GM18519 (cell line): ENCODE data around the gene ANAPC2.
A peak's percentile ranks its signal among the peaks of the same experiment; 100 is the strongest.

Experiments
- ATAC-seq: cut with Tn5 transposase; IDR thresholded peaks from one replicate; pipeline ENCODE4 v1.9.1; 2021; ENCODE audit warnings: mild to moderate bottlenecking, moderate library complexity; ENCODE audit not compliant: unreplicated experiment, low FRiP score

The ANAPC2 gene

DNA sequence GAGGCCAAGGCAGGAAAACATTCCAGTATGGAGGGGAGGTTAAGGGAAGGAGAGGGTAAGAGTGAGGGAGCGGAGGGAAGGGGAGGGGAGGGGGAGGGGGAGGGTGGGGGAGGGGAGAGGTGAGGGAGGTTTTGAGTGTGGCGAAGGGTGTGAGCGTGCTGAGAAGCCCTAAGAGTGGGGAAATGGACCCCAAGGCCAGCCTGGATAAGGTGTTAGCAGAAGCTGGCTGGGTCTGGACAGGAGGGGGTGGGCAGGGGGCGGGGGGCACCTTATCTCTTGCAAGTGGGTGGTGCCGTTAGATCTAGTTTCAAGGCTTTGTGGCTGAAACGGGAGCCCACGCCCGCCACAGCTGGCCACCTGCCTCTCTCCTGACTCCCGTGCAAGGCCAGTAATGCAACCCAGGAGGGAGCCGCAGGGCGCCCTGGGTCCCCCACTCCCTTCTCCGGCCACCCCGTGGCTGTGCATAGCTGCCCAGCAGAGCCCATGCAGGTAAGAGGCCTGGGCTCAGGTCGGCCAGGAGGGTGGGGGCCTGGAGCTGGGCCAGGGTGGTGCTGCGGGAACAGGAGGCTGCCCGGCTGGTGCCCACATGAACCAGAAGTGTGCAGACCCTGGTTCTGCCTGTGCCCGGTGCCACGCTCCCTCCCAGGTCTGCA lies 39.6 kb upstream of the ANAPC2 start:
- no peak for ATAC-seq

DNA sequence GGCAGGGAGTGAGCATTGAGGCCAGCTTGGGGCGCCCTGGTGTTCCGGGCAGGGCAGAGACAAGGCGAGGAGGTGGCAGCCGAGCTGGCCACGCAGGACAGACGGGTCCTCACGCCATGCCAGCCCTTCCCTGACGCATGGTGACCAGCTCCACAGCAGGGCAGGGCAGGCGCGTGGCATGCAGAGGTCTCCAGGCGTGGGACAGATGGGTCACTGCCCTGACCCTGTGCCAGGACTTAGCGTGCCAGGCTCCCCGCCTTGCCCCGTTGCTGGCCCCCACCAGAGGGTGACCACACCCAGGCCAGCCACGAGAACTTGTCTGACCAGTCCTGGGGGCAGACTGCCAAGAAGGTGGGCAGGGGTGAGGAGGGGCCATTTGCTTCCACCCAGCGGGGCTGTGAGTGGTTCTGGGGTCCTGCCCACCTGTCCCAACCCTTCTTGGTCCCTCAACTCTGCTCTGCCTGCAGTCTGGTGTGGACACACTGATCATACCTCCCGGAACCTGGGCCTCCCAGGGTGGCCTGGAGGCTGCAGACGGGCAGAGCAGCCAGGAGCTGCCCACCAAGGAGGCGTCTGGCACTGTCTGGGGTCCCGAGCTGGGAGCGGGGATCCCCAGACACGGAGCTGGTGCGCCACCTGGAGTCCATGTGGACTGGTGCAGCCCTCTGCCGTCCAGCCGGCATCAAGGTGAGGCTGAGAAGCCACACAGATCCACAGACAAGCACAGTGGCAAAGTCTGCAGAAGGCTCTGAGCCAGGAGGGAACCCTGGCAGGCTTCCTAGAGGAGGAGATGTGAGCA lies 38.9 kb upstream of the ANAPC2 start, which contains the start of gene RNF224:
RNF224 (plus strand) TSS at position 449 of the 799 bp plus-strand sequence. CDS start 834 bp downstream, outside the sequence.
- no peak for ATAC-seq

DNA sequence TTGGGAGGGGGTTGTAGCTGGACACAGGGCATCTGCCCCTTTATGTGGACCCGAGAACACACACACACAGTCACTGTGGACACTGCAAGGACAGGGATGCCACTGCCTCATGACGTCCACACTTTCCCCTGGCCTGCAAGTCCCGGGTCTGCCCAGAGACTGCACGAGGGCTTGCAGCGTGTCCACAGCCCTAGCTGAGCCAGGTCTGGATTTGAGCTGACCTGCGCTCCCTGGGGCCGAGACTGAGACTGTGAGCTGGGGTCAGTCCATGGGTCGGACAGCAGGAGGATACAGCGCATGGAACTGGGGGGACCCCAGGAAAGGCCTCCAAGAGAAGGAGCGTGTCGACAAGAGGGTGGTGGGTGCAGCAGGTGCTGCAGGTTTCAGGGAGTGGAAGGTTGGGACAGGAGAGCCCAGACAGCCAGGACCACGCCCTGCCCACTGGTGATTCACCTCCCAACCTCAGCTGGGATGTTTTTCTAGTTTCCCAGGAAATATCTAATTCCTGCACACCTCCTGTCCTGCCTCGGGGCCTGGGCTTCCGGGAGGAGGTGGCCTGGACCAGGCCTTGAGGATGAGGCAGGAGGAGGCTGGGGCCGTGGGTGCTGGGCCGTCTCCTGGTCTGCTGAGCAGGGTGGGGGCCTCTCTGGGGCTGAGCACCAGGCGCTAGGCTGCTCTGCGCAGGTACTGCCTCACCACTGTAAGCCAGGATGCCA lies 38.1 kb upstream of the ANAPC2 start:
- ATAC-seq: no peak

DNA sequence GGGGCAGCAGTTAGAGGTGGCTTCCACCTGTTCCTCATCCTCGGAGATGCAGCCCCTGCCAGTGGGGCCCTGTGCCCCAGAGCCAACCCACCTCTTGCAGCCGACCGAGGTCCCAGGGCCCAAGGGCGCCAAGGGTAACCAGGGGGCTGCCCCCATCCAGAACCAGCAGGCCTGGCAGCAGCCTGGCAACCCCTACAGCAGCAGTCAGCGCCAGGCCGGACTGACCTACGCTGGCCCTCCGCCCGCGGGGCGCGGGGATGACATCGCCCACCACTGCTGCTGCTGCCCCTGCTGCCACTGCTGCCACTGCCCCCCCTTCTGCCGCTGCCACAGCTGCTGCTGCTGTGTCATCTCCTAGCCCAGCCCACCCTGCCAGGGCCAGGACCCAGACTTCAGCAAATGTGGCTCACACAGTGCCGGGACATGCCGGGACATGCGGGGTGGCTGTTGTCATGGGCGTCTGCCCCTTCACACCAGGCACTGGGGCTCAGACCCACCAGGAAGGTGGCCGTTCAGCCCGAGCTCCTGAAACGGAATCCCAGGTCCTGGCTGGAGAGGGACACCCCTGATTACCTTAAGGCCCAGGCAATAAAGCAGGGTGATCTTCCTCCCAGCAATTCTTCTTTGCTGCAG lies 37.5 kb upstream of the ANAPC2 start:
- ATAC-seq: no peak

DNA sequence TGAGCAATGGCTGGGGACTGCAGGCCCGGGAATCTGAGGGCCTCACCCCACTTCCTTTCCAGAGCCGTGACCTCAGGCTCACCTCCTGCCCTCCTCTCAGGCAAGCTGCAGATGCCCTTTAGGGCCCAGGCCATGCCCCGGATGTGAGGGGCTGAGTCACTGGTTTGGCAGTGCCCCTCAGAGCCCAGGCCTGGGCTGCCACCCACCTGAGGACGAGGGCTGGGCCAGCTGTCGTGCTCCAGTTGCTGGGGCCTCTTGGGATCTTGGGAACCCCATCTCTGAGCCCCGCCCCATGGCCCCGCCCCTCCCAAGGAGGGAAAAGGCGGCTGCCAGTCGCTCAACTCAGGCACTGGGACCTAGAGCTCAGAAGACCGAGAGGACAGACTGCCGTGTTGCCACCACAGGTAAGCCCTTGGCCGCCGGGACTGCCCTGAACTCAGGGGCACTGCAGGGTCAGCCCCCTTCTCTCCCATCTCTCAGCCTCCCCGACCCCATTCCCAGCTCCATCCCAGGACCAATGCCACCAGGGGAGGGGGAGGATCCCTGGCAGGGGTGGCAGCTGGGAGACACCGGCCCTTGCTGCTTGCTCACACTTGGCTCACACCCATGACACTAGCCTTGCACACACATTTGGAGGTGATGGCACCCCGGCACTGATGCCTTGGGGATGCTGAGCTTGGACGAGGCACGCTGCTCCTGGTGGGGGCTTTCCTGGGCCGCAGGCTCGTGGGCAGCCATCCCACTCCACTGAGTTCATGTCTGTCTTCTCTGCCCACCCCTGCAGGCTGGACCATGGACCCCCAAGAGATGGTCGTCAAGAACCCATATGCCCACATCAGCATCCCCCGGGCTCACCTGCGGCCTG lies 36.7 kb upstream of the ANAPC2 start, which contains the start of gene CYSRT1:
CYSRT1 (plus strand) TSS at position 345 of the 865 bp plus-strand sequence; CDS start at position 793, 448 bp downstream.
- ATAC-seq: no peak

DNA sequence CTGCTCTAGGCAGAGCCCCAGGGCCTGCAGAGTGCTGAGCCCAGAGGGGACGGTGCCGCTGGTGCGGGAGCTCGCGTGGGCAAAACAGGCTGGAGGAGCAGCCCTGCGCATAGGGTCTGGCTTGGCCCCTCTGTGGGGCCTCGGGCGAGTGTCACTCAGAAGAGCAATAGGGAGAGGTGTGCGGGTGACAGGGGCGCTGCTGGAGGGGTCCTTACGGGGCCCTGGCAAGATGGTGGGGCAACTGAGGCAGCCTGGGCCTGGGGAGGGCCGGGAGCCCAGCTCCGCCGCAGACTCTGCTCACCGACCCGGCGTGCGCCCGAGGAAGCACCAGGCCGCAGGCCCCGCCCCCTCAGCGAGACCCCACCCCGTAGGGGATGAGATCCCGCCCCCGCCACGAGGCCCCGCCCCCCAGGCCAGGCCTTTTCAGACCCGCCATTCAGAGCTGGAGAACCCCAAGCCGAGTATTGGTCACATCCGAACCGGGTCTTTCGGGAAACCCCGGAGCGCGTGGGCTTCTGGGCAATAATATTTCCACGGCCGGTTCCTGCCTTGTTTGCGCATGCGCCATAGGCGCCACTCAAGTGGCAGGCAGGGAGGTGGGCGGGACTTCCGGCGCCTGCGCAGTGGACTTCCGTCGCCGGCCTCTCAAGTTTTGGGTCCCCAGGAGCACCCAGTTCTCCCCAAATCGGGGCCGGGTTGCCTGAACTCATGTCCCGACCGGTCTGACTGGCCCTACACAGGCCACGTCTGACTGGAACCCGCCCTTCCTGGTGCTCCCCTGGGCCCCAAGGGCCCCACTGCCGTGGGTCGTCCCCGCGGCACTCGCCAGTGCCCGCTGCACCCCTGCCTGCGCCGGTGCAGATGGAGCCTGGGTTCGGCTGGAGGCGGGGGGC lies 35.0 kb upstream of the ANAPC2 start:
- ATAC-seq: peak; percentile 45

DNA sequence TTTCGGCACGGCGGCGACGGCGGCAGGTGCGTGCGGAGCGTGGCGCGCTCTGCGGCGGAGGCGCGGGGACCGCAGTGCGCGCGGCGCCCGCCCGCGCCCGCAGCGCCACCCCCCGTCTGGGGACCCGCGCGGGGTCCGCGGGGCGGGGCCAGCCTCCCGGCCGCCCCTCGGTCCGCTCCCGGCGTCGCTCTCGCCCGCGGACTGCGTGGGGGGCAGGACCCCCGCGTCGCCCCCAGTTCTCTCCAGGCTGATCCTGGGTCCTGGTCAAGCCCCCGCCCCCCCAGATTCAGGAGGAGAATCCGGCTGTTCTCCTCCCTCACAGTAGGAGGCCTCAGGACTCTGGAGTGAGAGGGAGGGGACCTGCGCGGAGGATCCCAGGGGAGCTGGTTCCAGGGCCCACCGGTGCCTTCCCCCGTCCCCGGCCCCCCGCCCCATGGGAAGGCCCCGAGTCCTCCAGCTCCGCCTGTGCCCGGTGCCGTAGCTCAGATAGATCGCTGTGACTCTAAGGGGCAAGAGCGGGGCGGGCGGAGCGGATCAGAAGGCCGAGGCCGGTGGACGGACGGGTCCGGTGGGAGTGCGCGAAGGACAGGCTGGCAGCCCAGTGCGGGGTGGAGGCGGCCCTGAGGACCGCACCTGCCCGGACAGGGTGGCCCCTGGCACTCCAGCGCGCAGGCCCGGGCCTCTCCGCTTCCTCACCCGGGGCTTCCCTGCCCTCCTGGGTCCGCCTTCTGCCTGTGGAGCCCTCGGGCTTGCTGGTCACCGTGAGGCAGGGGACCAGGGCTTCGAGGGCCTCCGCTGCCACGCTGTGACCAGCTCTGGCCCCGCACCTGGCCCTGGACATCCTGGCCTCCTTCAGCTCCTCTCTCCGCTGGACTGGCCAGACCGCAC lies 34.1 kb upstream of the ANAPC2 start, which contains the start of gene RNF208:
RNF208 (minus strand) TSS at position 51 of the 888 bp plus-strand sequence. CDS start 1,028 bp downstream, outside the sequence.
- no peak for ATAC-seq

DNA sequence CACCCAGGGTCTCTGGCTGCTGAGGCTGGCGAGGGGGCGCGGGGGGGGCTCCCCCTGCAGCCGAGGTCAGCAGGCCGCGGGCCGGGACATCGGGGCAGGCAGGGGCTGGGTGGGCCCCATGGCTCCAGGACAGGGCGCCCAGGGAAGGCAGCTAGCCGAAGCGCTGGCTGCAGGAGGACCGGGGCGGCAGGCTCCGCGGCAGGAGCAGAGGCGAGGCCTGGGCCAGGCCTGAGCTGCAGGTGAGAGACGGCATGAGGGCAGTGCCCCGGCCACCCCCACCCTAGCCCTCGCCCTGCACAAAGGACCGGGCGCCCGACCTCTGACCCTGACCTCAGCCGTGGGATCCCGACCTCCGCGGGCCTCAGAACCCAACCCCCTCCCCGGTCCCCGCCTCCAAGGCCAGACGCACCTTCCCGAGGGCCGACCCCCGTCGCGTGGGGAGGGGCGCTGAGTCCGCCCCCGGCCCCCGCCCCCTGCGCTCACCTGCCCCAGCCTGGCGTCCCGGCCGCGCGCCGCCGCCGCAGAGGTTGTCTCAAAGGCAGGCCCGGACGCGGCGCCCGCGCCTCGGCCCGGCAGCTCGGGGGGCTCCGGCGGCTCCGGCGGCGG lies 33.2 kb upstream of the ANAPC2 start:
- no peak for ATAC-seq

DNA sequence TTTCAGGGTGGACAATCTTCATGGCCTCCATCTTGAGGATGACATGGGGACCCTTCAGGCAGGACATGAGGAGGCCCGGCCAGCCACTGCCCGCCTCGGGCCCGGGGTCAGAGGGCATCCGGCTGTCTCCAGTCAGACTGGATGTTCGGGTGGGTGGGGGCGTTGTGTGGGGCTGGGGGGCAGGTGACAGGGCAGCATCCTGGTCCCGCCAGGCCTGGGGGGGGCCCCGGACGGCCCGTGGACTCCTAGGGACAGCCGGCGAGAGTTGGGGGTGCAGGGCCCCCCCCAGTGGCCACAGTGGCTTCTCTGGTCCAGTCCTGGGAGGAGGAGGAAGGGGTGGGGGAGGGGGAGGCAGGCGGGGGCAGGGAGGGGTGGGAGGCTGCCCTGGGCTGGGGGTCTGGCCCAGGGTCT lies 32.7 kb upstream of the ANAPC2 start:
- ATAC-seq: no peak

DNA sequence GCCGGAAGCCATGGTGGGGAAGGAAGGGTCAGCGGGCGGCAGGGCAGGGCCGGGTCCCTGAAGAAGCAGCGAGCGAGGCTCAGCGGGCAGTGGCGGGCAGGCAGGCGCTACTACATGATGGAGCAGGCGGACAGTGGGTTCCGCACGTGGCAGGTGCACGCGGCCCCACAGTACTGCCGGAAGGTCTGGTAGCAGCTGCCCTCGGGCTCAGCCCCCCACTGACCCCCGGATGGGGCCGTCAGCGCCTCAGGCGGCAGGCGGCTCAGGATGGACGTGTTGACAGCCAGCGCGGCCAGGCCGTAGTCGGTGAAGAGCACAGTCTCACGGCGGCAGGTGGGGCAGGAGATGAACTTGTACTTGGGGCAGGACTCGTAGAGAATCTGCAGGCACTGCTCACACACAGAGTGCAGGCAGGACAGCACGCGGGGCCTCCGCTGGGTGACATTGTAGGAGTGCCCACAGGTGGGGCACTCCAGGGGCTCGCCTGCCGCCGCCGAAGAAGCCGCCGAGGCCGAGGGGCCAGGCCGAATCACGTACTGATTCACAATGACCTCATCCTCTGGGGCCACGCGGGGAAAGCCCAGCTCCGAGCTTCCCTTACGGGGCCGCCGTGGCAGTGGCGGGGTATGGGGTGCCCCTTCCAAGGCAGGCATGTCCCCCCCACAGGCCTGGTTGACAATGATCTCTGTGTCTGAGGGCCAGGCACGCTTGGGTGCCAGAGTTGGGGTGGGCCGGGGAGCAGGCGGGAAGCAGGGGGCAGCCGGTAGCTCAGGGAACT lies 32.1 kb upstream of the ANAPC2 start:
- ATAC-seq: no peak

DNA sequence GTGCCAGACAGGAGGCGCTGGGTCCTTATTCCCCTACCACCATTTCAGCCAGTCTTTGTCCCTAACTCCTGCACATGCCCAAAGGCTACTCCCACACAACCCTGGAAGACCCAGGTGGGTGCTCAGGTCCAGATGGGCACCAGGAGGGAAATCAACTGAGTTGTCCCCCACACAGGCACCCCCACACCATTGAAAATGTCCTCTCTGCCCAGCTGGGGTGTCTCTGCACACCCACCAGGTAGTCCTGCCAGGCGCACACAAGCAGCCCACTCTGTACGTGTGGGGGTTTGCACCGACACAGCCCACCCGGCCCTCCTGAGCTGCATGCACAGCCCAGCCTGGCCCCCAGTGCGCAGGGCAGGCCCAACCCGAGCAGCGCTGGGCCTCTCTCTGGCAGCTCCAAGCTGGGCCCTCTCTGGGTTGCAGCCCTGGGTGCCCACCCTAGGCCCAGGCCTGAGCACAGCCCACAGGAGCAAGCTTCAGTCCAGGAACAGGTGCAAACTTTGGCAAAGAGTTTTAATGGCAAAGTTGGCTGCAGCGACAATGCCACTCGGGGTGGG lies 31.5 kb upstream of the ANAPC2 start:
- no peak for ATAC-seq

DNA sequence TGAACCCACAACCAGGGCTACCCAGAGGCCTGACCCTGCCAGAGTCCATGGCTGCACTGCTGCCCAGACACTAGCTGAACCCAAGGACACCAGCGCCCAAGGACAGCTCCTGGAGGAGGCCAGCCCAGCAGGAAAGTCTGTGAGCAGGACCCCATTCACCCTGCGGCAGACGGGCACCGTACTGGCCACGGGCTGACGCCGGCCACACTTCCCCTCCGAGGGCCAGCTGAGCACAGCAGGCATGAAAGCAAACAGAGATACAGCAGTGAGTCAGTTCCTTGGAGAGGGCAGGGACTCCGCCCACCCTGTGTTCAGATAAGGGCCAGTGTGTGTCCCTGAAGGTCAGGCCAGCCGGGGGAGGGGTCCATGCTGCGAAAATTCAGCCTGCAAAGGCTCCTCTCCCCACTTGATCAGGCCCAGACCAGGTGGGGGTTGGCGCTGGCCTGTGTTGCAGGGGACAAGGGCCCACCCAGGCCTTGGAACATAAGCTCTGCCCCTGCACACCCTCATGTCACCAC lies 30.5 kb upstream of the ANAPC2 start:
- no peak for ATAC-seq

DNA sequence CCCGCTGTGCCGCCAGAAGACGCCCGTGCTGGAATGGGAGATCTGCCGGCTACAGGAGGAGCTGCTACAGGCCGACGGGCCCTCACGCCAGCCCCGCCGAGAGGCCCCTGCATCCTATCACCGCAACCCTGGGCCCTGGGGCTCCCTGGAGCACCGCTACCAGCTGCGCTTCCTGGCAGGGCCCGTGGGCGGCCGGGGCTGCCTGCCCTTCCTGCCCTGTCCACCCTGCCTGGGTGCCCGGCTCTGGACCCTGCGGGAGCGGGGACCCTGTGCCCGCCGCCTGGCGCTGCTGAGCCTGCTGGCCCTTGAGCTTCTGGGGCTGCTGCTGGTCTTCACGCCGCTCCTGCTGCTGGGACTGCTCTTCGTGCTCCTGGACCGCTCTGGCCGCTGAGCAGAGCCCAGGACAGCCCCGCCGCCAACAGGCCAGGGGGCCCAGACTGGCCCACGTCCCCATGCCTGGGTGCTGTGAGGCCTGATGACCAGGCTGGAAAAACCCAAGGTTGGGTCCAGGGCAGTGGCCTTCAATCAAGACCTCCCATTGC lies 29.9 kb upstream of the ANAPC2 start:
- ATAC-seq: no peak

DNA sequence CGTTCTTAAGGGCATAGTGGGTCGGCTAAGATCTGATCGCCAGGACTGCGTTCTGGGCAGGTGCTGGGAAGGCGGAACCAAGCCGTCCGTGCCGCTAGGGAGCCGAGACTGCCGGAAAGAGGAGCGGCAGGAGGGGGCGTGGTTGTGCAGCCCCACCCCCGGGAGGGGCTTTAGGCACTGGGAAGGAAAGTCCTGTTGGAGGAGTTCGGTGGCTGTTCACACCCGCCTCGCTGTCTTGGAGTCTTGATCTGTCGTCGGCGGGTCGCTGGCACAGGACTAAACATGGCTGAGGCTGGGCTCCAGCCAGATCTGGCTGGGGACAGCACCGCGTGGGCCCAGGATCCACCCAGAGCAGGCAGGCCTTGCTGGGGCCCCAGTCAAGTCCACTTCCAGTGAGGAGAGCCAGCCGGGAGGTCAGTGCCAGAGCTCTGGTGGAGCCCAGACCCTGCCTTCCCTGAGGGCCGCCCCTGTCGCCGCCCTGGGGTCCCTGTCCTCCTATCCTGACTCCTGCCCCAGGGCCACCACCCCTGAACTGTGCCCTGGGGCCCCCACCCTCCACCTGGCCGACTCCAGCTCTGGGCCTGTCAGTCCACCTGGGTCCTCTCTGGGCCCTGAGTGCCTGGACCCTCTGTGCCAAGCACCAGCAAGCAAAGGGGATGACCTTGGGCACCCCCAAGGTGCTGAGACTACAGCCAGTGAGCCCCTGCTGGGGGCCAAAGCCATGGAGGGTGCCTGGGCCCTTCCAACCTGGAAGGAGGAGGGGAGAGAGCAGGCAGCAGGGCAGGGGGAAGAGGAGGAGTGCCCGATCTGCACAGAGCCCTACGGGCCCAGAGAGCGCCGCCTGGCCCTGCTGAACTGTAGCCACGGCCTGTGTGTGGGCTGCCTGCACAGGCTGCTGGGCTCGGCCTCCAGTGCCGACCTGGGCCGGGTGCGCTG lies 29.2 kb upstream of the ANAPC2 start:
- no peak for ATAC-seq
